HG02943 (cell line): ENCODE data around the gene ADM2.
"Not testable (repeated sequence)": the region's sequence is repeated elsewhere in the genome, so short reads cannot be mapped to it uniquely, and the experiment has no call there.

Source experiments
- ATAC-seq: cut with Tn5 transposase; IDR thresholded peaks from one replicate; pipeline ENCODE4 v1.9.1; 2021; ENCODE audit warnings: mild to moderate bottlenecking, low read depth, moderate library complexity; ENCODE audit not compliant: unreplicated experiment

Gene ADM2

DNA sequence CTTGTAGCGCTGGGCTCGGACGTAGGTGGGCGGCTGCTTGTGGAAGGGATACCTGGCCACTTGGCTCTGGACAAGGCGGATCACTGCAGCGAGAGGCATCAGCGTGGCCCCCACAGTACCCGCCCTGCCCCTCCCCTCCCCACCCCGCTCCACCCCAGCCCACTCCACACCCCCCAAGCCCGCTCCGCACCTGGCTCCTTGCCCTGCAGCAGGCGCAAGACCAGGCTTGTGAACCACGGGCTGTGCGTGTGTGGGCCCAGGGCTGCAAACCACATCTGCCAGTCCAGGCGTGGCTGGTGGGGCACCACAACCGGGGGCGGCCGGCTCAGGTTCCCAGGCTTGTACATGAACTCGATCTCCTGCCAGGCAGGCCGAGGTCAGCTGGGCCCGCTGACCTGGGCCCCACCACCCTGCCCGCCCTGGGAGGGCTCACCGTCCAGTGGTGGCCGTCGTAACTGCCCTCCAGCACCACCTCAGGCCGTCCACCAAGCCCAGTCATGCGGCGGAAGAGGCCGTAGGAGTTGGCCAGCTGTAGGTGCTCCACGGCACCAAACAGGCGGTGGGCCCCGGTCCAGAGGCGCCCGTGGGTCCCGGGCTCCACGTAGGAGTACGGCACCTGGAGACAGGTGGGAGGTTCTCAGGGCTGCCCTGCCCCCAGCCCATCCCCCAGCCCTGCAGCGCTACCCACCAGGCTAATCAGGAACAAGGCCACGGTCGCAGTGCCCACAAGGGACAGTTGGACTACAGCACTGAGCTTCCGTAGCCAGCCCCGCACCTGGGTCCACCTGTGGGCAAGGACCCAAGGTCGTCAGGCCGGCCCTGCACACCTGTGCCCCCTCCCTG is 23.2 kb downstream of the ADM2 start:
- no peak for ATAC-seq

DNA sequence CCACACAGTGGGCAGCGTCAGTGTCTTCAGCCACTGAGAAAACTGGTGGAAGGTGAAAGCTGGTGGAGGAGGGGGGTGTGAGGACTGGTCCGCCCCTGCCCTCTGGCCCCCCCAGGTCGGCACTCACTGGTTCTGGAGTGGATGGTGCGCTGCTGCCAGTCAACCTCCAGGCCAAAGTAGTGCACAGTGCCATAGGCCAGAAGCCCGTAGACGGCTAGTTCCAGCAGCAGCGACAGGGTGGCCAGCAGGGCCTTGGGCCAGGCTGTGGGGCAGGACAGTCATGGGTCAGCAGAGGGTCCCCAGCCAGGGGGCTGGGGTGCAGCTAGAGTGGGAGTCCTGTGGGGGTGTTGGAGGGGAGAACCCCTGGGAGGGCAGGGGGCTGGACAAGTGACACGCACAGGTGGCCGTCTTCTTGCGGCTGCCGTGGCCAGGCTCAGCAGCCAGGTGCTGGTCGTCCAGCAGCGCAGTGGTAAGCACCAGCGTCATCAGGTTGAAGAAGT is 24.0 kb downstream of the ADM2 start:
- ATAC-seq, result no peak

DNA sequence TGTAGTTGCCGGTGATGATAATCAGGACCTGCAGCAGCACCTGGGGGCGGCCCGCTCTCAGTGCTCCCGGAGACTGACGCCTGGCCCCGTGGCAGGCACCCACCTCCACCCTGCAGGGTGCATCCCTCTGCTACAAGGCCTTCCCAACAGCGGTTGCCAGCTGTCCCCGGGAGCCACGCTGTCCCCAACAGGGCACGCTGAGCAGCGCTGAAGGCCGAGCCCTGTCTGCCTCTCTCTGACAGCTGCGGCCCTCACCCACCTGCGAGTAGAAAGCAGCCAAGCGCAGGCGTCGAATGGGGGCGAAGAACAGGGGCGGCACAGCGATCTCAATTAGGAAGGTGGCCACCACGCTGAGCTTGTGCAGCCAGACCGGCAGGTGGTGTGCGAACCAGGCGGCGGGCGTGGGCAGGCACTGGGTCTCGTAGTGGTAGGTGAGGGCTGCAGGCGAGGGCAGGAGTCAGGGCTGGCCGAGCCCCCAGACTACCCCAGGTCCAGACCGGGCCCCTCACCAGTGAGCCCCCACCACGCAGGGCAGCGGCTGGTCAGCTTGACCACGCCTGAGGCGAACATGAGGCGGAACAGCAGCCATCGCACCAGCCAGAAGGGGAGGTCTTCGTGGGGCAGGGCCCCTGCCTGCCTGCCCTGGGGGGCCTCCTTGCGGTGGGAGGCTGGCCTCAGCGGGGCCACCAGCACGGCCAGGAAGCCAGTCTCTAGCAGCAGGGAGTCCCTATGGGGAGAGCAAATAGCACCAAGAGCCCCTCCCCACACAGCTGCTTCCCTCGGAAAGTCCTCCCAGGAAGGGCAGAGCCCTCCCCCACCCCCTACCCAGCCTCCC is 24.6 kb downstream of the ADM2 start:
- ATAC-seq, result no peak

DNA sequence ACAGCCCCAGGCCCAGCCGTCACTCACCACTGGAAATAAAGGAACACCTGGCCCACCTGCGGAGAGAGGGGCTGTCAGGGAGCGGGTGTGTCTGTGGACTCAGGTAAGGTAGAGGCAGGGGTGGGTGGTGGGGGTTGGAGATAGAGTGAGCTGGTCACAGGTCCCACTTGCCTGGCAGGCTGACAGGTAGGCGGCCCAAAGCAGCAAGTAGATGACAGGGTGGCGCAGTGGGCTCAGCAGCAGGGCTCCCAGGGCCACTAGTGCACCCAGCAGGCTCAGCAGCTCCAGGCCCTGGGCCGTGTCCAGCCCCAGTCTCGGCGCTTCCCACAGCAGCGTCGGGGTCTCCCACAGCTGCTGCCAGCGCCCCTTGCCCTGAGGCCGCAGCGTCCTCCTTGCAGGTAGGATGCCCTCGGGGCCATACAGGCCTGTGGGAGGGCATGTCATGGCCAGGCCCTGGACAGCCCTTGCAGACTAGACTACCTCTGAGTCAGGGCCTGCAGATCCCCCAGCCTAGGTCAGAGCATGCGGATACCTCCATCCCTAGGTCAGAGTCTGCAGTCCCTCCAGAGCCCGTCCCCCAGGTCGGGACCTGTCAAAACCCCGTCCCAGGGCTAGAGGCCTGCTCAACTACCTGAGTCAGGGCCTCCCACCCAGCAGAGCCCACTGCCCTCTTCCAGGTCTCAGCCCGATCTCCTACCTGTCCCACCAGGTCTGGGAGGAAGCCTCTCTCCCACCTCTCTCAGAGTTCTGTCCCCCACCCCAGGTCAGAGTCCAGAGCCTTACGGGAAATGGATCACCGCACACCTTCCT is 25.5 kb downstream of the ADM2 start:
- ATAC-seq, result peak; percentile 6

DNA sequence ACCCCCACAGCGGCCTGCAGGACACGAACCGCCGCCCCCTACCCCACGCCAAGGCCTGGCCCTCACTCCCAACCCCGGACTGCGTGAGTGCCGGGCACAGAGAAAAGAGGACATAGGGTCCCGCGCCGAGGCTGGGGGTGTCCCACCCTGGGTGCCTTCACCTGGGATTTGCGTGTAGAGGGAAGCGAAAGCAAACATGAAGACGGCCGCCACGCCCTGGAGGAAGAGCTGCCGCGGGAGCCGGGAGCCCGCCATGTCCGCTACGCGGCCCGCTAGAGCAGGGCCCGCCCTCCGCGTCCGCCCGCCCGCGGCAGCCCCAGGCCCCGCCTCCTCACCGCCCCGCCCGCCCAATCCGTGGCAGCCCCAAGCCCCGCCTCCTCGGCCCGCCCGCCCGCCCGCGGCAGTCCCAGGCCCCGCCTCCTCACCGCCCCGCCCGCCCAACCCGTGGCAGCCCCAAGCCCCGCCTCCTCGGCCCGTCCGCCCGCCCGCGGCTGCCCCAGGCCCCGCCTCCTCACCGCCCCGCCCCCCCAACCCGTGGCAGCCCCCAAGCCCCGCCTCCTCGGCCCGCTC is 26.2 kb downstream of the ADM2 start, which contains the start of gene LMF2:
LMF2 (minus strand) TSS at position 282 of the 570 bp plus-strand sequence; CDS start at position 255, 27 bp downstream.
- ATAC-seq, result peak; percentile 39

DNA sequence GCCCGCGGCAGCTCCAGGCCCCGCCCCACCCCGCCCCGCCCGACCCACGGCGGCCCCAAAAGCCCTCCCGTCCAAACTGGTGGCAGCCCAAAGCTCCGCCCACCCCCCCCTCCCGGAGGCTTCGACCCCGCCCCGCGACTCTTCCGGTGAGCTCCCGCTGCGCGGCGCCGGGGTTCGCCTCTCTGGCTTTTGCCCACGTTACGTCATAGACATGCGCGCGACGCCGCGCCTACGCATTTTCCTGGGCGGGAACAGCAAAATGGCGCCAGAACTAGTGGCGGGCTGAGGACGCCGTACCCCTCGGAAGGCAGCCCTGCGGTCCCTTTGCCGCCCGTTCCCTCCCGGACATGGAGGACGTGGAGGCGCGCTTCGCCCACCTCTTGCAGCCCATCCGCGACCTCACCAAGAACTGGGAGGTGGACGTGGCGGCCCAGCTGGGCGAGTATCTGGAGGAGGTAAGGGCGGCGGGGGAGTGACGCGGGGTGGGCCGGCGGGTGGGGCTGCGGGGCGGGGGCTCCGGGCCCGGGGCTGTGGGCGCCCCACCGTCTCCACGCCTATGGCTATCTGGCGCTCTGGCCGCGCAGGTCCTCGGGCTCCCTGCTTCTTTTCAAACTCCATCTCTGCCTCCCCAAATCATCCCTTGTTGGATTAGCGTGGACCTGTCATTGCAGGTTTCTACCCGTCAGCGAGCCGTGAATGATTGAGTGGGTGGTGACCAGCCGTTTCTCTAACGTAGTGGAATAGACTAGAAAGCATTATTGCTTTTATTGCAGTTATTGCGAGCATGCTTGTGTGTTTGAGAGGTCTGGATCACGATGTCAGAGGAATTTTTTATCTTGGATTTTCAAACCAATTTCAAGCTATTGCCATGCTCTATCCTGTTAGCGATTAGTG is 26.9 kb downstream of the ADM2 start, which contains the start of gene NCAPH2:
NCAPH2 (plus strand) TSS at position 234 of the 894 bp plus-strand sequence; CDS start at position 348, 114 bp downstream.
- ATAC-seq, result peak; percentile 69

DNA sequence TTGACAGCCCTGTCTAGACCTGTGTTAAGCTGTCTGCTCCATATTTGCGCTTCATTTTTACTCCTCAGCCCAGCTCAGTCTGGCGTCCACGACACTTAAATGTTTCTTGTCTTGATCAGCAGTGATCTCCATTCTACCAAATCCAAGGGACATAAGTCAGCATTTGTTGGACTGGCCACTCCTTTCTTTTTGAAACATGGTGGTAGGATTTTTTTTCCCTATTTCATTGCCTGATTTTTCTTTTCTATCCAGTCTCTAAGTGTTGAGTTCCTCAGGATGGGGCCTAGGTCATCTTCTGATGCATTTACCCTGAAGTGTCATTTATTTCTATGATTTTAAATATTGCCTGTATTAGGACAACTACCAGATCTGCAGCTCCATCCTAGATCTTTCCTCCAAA is 27.6 kb downstream of the ADM2 start:
- ATAC-seq, result no peak

DNA sequence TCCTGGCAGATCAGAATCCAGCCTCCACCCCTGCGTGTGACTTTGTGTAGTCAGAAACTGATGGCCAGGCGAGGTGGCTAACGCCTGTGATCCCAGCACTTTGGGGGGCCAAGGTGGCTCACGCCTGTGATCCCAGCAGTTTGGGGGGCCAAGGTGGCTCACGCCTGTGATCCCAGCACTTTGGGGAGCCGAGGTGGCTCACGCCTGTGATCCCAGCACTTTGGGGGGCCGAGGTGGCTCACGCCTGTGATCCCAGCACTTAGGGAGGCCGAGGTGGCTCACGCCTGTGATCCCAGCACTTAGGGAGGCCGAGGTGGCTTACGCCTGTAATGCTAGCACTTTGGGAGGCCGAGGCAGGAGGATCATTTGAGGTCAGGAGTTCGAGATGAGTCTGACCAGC is 31.8 kb downstream of the ADM2 start:
- no peak for ATAC-seq

DNA sequence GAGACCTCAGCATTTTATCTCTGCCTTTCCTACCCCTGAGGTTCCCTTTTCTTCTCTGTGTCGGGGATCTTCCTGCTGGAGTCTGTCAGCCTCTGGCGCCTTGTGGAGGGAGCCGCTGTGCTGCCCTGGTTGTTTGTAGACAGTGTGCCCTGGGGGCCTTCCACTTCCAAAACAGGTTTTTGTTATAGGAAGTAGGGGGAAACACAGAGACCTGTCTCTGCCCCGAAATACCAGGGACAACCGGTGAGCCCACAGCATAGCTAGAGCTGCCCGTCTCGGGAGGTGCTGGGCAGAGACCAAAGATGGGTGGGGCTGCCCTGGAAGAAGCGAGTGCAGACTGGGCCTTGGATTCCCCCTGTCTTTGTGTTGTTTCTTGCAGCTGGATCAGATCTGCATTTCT is 34.7 kb downstream of the ADM2 start:
- no peak for ATAC-seq

DNA sequence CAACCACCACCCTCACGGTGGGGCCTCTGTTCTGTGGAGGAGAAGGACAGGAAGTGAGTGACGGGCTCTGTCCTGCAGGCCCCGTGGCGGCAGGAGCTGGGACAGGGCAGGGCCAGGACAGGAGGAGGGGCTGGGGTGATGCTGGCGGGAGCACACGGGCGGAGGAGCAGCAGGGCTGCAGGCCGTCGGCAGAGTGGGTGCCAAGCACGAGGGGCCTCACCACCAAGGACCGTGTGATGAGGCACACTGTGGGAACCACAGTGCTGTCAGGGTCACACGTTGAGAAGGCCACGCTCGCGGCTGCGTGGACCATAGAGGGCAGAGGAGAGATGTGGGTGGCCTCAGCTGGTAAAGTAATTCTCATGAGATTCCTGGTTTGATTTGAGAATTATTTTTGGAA is 35.5 kb downstream of the ADM2 start:
- no peak for ATAC-seq

DNA sequence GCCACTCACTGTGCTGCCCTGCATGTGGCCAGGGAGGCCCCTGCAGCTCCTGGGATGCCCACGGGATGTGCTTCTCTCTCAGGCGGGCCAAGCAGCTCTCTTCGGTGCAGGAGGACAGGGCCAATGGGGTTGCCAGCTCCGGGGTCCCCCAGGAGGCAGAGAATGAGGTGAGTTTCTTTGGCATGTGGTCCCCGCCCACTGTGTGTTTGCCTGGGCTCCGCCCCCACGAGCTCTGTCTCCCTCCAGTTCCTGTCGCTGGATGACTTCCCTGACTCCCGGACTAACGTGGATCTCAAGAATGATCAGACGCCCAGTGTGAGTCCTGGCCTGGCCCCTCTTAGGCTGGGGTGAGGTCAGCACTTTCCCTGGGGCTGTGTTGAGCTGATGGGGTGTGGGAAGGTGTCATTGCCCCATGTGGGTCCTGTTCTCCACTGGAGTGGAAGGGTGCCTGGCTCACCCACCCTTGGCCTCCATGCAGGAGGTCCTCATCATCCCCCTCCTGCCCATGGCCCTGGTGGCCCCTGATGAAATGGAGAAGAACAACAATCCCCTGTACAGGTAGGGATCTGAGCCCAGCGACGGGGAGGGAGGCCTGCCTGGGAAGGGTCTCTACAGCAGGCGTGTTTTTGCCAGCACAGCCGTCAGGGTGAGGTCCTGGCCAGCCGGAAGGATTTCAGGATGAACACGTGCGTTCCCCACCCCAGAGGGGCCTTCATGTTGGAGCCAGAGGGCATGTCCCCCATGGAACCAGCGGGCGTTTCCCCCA is 36.3 kb downstream of the ADM2 start:
- ATAC-seq, result no peak

DNA sequence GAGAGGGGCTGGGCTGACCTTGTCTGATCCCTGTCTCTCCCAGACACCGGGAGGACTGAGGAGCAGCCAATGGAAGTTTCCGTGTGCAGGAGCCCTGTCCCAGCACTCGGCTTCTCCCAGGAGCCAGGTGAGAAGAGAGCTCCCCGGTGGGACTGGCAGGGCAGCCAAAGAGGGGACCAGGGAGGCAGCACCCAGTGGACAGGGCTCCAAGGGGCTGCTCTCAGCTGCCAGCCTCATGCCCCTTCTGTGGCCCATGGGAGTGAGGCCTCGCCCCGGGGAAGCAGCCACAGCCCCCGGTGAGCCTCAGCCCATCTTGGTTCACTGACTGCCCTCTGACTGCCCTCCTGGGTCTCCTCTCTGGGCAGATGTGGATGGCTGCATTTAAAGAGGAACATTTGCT is 37.3 kb downstream of the ADM2 start:
- ATAC-seq, result no peak

DNA sequence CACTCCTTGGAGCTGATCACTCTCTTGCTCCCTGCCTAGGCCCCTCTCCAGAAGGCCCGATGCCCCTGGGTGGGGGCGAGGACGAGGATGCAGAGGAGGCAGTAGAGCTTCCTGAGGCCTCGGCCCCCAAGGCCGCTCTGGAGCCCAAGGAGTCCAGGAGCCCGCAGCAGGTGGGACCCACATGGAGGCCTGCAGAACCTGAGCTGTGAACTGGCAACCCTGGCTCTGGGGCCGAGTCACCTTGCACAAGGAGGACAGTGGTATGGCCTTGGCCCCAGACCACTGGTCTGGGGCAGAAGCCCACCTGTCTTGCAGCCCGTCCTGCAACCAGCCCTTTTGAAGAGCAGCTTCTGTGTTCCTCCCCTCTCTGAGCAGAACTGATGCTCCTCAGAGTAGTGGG is 37.8 kb downstream of the ADM2 start:
- ATAC-seq, result no peak

DNA sequence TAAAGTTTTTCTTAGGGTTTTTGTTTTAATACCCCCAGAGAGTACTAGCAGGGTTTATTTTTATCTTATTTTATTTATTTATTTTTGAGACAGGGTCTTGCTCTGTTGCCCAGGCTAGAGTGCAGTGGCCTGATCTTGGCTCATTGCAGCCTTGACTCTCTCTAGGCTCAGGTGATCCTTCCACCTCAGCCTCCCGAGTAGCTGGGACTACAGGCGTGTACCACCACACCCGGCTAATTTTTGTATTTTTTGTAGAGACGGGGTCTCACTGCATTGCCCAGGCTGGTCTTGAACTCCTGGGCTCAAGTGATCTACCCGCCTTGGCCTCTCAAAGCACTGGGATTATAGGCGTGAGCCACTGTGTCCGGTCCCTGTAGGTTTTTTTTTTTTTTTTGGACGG is 38.8 kb downstream of the ADM2 start:
- ATAC-seq, result not testable (repeated sequence)

DNA sequence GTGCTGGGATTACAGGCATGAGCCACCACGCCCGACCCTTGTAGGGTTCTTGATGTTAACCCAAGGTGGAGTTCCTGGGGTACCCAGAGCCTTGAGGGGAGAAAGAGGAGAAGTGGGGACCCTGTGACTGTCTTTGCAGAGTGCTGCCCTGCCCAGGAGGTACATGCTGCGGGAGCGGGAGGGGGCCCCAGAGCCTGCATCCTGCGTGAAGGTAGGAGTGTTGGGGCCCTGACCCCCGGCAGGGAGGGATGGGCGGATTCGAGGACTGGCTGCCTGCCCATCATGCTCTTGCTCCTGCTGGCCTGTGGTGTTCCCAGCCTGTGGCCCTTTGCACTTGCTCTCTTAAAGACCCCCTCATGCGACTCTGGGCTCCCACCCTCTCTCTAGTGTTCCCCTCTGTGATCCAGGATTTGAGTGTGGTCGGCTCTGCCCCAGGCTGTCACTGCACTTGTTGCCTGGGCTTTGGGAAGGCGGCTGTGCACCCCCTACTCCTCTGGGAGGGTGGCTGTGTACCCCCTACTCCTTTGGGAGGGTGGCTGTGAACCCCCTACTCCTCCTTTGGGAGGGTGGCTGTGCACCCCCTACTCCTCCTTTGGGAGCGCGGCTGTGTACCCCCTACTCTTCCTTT is 39.6 kb downstream of the ADM2 start:
- ATAC-seq, result no peak

DNA sequence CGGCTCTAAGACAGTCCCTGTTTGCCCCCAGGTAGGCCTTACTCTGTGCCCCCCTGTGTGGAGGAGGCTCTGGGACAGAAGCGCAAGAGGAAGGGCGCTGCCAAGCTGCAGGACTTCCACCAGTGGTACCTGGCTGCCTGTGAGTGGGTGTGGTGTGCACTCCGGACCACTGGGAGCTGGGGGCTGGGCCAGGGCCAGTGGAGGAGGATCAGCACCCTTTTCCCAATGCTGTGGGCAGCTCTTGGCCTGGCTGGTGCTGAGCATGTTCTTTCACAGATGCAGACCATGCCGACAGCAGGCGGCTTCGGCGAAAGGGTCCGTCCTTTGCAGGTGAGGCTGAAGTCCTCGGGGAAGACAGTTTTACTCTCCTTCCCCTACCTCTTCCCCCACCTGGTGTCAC is 40.4 kb downstream of the ADM2 start:
- ATAC-seq, result no peak

DNA sequence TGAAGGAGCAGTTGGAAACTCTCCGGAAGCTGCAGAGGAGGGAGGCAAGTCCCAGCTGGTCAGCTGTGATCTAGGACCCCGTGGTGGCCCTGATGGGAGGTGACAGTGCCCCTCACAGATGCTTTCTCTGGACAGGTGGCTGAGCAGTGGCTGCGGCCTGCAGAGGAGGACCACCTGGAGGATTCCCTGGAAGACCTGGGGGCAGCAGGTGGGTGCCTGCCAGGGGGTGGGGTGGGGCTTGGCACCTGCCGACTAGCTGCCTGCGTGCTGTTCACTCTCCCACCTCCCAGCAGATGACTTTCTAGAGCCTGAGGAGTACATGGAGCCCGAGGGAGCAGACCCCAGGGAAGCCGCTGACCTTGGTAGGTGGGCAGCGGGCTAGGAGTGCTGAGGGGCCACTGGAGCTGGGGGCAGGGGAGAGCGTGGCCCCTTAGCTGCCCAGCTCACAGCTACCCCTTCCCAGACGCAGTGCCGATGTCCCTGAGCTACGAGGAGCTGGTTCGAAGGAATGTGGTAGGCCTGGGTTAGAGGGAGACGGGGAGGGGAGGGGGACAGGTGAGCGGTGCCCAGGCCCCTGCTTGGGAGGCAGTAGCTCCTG is 41.0 kb downstream of the ADM2 start:
- no peak for ATAC-seq
